AG04450 (cell line): Measurements from ENCODE around the gene PFKP. TPM values are rescaled to one million over a fixed set of nuclear protein-coding genes. Genes with fewer than 3 reads are reported as not detected.

Experiments
- CTCF ChIA-PET: fragments of 300-600, 350-600 bp; formaldehyde crosslinking; extraction: SDS; loops from one replicate; lab custom pipeline; 2022; ENCODE audit warnings: antibody characterized with exemption, inconsistent platforms; lab: Charles Lee
- POLR2A ChIA-PET: fragments of 350-600 bp; formaldehyde crosslinking; extraction: SDS; loops from one replicate; lab custom pipeline; 2021; ENCODE audit warnings: antibody characterized with exemption, inconsistent platforms; lab: Yijun Ruan, JAX
- DNase-seq: peaks from one replicate; pipeline ENCODE4 v3.0.0-alpha.2; 2011; ENCODE audit warnings: low read depth, low spot score
- H3K27ac ChIP-seq: one replicate; pipeline ENCODE4 v1.5.1; 2012; ENCODE audit warnings: low read depth, low read length, control low read depth
- H3K27me3 ChIP-seq: one replicate; pipeline ENCODE4 v1.6.0; 2012; ENCODE audit warnings: low read length; ENCODE audit not compliant: control insufficient read depth, insufficient read depth
- H3K4me3 ChIP-seq: 2 replicates; pipeline ENCODE4 v1.5.1; 2011; ENCODE audit warnings: mild to moderate bottlenecking, low read depth, low read length, control low read depth
- H3K9me3 ChIP-seq: 2 replicates; pipeline ENCODE4 v1.5.1; 2012; ENCODE audit warnings: low read length; ENCODE audit not compliant: control insufficient read depth, insufficient read depth
- polyA plus RNA-seq: library from polyadenylated mRNA; depleted of rRNA; stranded (reverse); fragments of >200 nt; gene quantifications from 2 replicates; pipeline ENCODE4 v1.2.3, GENCODE V29; 2011
- TF ChIP-seq, protein P1 (sequence below): IDR thresholded peaks from 2 replicates; pipeline ENCODE4 v1.5.1; 2011; ENCODE audit warnings: low read depth, low read length, control low read depth, inconsistent platforms

The PFKP gene
- polyA plus RNA-seq, 1 experiment: 122 TPM

DNA sequence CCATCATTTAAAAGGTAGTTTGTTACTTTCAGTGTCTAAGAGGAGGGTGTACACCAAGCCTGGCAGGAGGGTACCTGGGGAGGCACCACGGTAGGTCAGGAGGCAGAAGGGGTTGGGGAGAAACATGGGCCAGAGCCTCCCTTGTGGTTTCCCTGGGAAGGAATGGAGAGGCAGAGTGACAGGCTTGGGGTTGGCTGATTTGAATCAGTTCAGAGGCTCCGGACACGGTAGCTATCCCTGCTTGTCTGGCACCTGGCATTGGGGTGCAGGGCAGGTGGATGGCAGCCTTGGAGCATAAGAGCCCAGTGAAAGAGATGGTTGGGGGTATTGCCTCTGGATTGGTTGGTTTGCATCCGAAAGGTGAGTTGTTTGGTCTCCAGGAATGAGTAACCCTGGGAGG lies 30.2 kb upstream of the PFKP start:
- Histone ChIP-seq H3K4me3 (no peak overlapping the region), H3K9me3 (no peaks in the 10 kb centered on the region), H3K27ac (no peak overlapping the region), H3K27me3 (no peaks in the 10 kb centered on the region)
- TF ChIP-seq, protein P1, sequence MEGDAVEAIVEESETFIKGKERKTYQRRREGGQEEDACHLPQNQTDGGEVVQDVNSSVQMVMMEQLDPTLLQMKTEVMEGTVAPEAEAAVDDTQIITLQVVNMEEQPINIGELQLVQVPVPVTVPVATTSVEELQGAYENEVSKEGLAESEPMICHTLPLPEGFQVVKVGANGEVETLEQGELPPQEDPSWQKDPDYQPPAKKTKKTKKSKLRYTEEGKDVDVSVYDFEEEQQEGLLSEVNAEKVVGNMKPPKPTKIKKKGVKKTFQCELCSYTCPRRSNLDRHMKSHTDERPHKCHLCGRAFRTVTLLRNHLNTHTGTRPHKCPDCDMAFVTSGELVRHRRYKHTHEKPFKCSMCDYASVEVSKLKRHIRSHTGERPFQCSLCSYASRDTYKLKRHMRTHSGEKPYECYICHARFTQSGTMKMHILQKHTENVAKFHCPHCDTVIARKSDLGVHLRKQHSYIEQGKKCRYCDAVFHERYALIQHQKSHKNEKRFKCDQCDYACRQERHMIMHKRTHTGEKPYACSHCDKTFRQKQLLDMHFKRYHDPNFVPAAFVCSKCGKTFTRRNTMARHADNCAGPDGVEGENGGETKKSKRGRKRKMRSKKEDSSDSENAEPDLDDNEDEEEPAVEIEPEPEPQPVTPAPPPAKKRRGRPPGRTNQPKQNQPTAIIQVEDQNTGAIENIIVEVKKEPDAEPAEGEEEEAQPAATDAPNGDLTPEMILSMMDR: no peak
- CTCF ChIA-PET: interaction anchor here (1.2 to 1.5 kb wide), 3 partner anchors 59 to 109 kb away, joined by 3 read pairs; no protein-coding TSS in a partner anchor
- no peak for DNase-seq
- POLR2A ChIA-PET: no interaction called here

DNA sequence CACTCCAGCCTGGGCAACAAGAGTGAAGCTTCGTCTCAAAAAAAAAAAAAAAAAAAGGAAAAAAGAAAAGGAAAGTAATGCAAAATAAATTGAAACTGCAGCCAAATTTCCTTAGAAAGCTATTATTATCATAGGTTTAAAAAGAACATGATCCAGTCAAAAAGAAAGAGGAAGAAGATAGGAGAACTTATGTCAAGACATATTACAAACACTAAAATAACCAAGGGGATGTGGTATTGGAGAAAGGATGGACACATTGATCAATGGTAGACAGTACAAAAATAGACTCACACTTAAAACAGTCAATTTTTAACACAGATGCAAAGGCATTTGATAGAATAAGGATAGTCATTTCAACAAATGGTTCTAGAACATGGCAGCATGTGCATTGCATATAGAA lies 27.3 kb upstream of the PFKP start:
- no peak for DNase-seq

DNA sequence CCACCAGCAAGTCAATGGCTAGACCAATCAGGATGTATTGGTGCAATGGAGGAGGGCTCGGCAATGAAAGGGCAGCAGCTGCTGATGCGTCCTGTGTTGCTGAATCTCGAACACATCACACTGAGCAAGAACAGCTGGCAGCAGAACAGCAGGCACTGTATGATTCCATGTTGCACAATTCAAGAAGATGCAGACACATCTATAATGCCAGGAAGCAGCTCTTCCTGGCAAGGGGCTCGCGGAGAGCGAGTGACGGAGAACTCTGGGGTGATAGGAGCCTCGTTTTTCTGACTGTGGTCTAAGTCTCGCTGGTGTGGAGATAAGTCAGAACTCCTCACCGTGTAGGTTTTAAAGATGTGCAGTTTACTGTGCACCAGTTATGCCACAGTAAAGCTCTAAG lies 24.8 kb upstream of the PFKP start:
- Histone ChIP-seq H3K4me3 (no peak overlapping the region), H3K27ac (no peak overlapping the region), H3K9me3 (no peaks in the 10 kb centered on the region), H3K27me3 (no peaks in the 10 kb centered on the region)
- DNase-seq: no peak
- CTCF ChIA-PET: interaction anchor here (0.8 to 6.3 kb wide), 18 partner anchors 11 to 205 kb away, joined by 3 to 247 read pairs (median 12); no protein-coding TSS in a partner anchor
- TF ChIP-seq, protein P1: no peak
- POLR2A ChIA-PET: interaction anchor here (1.4 kb wide), 1 partner anchor 12 kb away, joined by 4 read pairs; no protein-coding TSS in a partner anchor

More for the DNA sequence above, 27.3 kb upstream of the PFKP start:
- ChIA-PET CTCF (interaction anchor here (2.9 kb wide), 1 partner anchor 112 kb away, joined by 15 read pairs; no protein-coding TSS in a partner anchor), POLR2A (no interaction called here)
- TF ChIP-seq, protein P1: no peak
- no peak overlapping the region for H3K27ac ChIP-seq
- no peaks in the 10 kb centered on the region for H3K27me3 ChIP-seq
- no peak overlapping the region for H3K4me3 ChIP-seq
- no peaks in the 10 kb centered on the region for H3K9me3 ChIP-seq

DNA sequence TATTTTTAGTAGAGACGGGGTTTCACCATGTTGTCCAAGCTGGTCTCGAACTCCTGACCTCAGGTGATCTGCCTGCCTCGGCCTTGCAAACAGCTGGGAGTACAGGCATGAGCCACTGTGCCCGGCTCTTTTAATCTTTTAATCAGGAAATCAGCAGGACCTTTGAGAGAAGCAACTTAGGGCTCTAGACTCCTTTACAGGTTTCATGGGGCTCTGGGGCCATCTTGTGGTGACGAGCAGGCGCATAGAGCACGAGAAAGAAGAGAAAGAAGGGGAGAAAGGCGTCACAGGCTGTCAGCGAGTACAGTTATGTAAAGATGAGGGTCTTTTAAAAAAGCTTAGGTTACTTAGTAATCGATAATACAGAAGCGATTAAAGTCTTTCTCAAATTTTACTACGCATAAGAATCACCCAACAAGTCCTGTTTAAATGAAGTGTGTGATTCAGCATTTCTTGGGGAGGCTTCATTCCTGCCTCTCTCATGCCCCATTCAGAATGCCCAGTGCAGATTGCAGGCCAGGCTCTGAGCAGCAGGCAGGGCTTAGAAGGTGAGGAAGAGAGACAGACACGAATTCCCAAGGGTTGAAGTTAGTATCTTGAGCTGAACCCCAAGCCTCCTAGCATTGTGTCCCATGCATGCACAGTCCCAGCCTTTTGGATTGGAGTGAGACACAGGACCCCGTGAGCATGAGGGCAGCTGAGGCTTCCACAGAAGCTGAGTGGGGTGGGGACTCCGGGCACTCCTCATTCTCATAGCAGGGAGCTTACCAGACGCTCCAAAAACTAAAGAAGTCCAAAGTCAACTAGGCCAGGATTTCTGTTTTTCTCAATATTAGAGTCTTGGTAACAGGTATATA lies 23.6 kb upstream of the PFKP start:
- Histone ChIP-seq H3K4me3 (no peak overlapping the region), H3K9me3 (no peaks in the 10 kb centered on the region), H3K27me3 (no peaks in the 10 kb centered on the region), H3K27ac (peak overlapping the region; percentile 40)
- CTCF ChIA-PET: interaction anchor here (0.5 to 6.3 kb wide), 43 partner anchors 10 to 1990 kb away, joined by 3 to 247 read pairs (median 5); no protein-coding TSS in a partner anchor
- no peak for DNase-seq
- TF ChIP-seq, protein P1: peak; percentile 86
- POLR2A ChIA-PET: interaction anchor here (1.4 kb wide), 1 partner anchor 13 kb away, joined by 4 read pairs; no protein-coding TSS in a partner anchor
